GM19099 (cell line): ENCODE measurements around the gene SNTA1.

Experiments
- POLR2A ChIP-seq: IDR thresholded peaks from 3 replicates; pipeline ENCODE4 v1.6.1; 2011; ENCODE audit warnings: low read depth; ENCODE audit not compliant: insufficient read length; ENCODE audit errors: extremely low read depth

Gene SNTA1

DNA sequence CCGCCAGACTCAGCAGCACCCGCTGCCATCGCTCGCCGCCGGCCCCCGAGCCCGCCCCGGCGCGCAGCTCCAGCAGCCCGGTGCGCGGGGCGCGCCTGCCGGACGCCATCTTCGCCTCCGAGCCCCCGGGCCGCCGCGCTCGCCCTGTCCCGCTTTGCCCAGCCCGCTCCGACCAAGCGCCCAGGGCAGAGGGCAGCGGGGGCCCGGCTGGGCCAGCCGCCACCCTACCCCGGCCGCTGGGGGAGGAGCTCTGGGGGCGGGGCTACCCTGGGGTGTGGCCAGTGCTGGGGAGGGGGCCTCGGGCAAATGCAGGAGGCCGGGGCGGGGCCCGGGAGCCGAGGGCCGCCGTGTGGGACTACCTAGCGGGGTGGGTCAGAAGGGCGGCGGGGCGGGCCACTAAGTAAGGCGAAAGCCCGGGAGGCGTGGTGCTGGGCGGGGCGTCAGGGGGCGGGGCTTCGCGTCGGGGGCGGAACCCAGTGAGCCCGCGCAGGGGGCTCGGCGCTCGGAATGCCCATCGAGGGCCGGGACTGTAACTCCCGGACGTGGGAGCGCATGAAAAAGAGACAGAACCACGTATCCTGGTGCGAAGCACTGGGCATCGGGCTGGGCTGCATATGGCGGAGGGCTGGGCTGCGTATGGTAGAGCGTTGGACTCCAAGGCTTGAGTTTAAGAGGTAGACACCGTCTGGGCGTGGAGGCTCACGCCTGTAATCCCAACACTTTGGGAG is at the start of gene SNTA1:
SNTA1 (minus strand) TSS at position 252 of the 728 bp plus-strand sequence; CDS start at position 109, 143 bp downstream.
- no peak for TF ChIP-seq POLR2A

DNA sequence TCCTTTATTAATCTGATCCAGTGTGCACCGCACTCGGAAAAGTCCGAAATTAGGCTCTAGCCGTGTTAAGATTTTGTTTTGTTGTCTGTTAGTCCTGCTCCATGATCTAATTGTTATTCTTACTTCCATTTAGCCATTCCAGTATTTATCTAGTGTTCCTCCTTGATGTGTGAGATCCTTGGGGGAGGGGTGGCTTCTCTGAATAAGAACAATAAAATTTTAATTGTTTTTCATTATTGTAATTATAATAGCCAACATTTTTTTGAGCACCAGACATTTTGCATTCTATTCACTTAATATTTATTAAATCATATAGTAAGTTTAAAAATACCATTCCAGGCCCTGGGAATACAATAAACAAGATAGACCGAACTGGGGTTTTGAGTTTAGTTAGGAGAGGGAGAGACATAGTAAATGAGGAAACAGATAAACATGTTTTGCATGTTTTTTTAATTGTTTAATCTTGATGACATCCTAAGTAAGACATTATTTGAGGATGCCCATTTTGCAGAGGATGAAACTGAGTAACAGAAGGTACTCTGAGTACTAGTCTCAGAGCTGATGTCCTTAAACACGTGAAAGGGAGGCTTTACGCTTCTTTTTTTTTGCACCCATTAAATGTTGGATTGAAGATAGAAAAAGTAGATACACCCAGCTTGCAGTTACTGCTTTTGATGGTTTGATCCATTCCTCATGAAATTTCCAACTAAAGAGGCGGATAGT is 47.5 kb upstream of the SNTA1 start:
- no peak for TF ChIP-seq POLR2A

DNA sequence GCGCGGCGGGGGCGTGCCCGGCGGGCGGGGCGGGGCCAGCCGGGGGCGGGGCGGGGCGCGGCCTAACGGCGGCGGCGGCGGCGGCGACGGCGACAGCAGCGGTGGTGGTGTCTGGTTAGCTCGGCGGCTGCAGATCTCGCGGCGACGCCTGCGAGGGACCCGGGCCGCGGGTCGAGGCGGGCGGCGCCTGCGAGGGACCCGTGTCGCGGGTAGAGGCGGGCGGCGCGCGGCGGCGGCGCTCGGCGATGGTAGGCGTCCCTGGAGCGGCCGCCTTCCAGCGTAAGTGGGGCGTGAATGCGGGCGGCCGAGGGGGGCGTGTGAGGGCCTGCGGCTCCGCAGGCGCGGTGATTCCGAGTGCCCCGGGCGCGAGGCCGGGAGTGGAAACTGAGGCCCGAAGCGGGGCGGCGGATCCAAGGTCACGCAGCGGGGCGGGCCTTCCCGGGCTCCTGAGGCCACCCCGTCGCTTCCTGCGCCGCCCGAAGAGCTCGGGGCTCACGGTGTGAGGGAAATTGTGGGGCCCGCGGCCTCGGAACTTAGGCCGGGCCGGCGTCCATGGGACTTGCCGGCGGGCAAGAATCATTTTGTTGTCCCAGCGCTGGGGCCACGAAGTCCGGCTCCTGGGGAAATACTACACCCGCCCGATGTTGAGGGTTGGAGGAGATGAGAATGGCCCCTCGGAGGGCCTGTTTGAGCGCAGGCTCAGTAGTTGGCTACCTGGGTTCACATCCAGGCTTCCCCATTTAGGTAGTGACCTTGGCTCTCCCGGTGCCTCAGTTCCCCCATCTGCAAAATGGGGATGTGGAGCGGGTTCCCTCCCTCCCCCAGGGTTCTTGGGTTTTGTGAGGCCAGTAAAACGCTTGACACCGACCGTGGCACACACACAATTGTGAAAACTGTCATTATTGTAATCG is 46.7 kb upstream of the SNTA1 start, which contains the start of gene CBFA2T2:
CBFA2T2 (plus strand) TSS at position 74 of the 911 bp plus-strand sequence; CDS start at position 246, 172 bp downstream.
- TF ChIP-seq POLR2A: no peak

- TF ChIP-seq POLR2A: peak; percentile 97
These were observed 46.0 kb upstream of the SNTA1 start for GRCh38 chr20:33489495-33490022.

- TF ChIP-seq POLR2A: no peak
These were observed 44.6 kb upstream of the SNTA1 start for GRCh38 chr20:33488201-33488600.

DNA sequence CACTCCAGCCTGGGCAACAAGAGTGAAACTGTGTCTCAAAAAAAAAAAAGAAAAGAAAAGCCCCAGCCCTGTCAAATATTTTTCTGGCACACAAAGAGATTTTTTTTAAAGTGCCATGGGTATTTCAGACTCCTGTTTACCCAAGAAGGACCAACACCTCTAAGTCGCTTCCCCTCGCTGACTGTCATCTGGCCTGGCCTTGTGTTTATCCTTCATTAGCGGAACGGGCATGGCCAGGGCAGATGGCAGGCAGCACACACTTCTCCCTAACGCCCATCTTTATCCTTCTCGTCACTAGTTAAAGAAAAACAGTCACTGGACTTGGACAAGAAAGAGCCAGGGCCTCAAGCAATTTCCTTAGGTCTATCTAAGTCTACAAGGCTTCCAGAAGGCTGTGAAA is 39.0 kb upstream of the SNTA1 start:
- TF ChIP-seq POLR2A: no peak

DNA sequence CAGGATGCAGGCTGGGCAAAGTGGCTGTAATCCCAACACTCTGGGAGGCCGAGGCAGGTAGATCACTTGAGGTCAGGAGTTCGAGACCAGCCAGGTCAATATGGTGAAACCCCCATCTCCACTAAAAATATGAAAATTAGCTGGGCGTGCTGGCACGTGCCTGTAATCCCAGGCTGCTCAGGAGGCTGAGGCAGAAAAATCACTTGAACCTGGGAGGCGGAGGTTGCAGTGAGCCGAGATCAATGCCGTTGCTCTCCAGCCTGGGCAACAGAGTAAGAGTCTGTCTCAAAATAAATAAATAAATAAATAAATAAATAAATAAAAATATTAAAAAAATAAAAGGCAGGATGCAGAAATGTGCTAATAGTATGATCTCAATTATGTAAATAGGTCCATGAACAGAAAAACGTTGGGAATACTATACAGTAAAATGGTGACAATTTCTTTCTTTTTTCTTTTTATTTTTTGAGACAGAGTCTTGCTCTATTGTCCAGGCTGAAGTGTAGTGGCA is 37.9 kb upstream of the SNTA1 start:
- TF ChIP-seq POLR2A: no peak

DNA sequence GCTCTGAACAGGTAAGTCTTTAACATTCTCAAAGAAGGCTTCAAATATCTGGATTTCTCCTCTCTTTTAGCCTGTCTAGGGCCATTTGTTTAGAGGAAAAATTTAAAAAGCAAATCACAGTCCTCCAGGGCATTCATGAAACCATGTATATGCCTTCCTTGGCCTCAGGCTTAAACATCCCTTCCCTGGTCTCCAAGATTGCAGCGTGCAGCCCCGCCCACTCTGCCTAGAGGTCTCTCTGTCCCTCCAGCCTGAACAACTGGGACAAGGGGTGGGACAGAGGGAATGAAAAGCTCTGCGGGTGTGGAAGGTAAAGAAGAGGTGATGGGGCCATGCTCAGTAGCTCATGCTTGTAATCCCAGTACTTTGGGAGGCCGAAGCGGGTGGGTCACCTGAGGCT is 36.5 kb upstream of the SNTA1 start:
- no peak for TF ChIP-seq POLR2A

DNA sequence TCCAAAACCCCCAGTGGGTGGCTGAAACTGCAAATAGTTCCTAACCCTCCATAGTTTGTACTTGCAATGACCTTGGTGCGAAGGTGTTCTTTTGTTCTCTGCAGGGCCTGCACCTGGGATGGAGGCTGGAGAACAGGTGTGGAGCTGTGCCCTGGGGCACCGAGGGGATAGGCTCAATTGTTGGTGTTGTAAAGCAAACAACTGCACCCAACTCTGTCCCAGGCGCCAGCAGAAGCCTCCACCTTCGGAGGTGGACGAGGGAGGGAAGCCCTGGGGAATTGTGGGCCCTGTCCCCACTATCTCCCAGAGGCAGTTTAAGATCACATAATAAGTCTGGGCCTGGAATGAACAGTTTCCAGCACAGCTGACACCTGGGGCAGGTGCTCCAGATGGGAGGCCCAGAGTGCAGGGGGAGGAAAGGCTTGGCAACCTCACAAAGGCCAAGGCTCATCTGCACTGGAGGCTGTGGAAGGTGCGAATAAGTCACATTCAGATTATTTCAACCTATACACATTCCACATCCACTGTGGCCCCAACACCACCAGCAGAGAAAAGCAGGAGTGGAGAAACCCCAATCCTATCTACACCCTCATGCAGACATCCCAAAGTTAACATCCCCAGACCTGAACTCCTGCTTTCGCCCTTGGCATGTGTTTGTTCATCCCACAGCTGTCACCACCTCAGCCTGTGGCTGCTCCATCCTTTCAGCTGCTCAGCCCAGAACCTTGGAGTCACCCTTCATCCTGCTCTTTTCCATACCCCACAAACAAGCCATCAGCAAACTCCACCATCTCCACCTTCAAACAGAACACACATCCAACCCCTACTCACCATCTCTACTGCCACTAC is 34.0 kb upstream of the SNTA1 start:
- TF ChIP-seq POLR2A: no peak

DNA sequence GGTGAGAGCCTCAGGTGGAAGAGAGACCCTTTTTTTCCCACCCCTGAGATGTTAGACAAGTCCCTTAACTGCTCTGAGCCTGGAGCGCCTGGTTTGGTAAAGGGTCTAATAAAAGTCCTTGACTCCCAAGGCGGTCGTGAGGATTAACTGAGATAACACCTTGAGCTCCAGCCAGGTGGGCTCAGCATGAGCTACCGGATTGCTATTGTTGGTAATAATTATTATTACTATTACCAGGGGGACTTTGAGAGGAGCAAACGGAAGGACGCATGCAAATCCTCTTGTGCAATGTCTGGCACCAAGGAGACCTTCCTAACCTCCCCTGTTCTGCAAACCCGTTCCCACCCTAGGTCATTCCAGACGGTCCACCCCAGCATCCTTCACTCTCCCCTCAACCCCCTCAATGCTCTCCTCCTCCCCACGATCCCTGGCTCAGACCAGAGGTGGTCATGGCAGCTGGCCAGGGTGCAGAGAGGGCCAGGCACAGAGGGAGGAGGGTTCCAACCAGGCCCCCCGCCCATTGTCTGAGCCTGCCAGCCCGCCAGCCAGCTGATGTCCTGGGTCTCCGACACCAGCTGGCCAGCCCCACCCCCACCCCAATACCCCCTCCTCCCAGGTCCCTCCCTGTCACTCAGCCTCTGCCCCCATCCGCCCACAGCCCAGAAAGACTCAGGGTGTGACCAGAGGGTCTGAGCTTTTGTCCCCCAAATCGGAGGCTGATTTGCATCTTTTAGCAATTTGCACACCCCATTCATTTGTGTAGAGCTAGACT is 32.0 kb upstream of the SNTA1 start:
- no peak for TF ChIP-seq POLR2A

DNA sequence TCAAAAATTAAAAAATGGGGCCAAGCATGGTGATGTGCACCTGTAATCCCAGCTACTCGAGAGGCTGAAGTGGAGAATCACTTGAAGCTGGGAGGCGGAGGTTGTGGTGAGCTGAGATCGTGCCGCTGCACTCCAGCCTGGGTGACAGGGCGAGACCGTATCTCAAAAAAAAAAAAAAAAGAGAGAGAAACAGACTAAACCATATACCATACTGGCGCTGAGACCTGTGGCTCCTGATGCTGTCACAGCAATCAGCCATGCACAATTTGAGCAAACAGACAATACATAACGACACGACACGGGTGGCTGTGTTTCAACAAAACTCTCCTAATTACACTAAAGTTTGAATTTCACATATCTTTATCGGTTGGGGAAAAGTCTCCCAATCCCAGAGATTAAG is 31.4 kb upstream of the SNTA1 start:
- no peak for TF ChIP-seq POLR2A

GRCh38 chr20:33474097-33474873 is 30.7 kb upstream of the SNTA1 start:
- no peak for TF ChIP-seq POLR2A
